RWPE2 (cell line): Measurements from ENCODE around the gene SRC.

Source experiments
- ATAC-seq: fragments of 200-7000 bp; cut with Tn5 transposase; 3 replicates; pipeline ENCODE4 v1.9.1; 2021; ENCODE audit warnings: low read depth
- DNase-seq: peaks from one replicate; pipeline ENCODE4 v3.0.0-alpha.2; 2020; ENCODE audit warnings: low spot score
- H3K27ac ChIP-seq: fragments of 450-650 bp; 2 replicates; pipeline ENCODE4 v1.5.1; 2017; ENCODE audit warnings: mild to moderate bottlenecking; ENCODE audit not compliant: poor library complexity, severe bottlenecking
- H3K27me3 ChIP-seq: fragments of 250-450 bp; sonication (Bioruptor Pico); 2 replicates; pipeline ENCODE4 v1.5.1; 2021; ENCODE audit warnings: mild to moderate bottlenecking, moderate library complexity; ENCODE audit not compliant: insufficient read depth, poor library complexity, severe bottlenecking
- H3K36me3 ChIP-seq: fragments of 250-450 bp; sonication (Bioruptor Pico); 2 replicates; pipeline ENCODE4 v1.5.1; 2020; ENCODE audit warnings: low read depth, mild to moderate bottlenecking, moderate library complexity
- H3K4me1 ChIP-seq: fragments of 250-450 bp; sonication (Bioruptor Pico); 2 replicates; pipeline ENCODE4 v1.5.1; 2021; ENCODE audit warnings: mild to moderate bottlenecking, moderate library complexity; ENCODE audit not compliant: insufficient read depth, poor library complexity, severe bottlenecking
- H3K4me3 ChIP-seq: fragments of 250-450 bp; sonication (Bioruptor Pico); 2 replicates; pipeline ENCODE4 v1.5.1; 2021; ENCODE audit warnings: mild to moderate bottlenecking, moderate library complexity; ENCODE audit not compliant: severe bottlenecking
- H3K9me3 ChIP-seq: fragments of 250-450 bp; sonication (Bioruptor Pico); 2 replicates; pipeline ENCODE4 v1.5.1; 2021; ENCODE audit warnings: mild to moderate bottlenecking, moderate library complexity; ENCODE audit not compliant: severe bottlenecking
- CTCF ChIP-seq: fragments of 450-650 bp; IDR thresholded peaks from one replicate; pipeline ENCODE4 v1.5.1; 2017; ENCODE audit warnings: mild to moderate bottlenecking, moderate library complexity; ENCODE audit not compliant: poor library complexity, severe bottlenecking

Gene SRC

GRCh38 chr20:37344506-37345338 lies 1.2 kb upstream of the SRC start:
- H3K36me3 ChIP-seq, result peaks cover 30% of the 10 kb centered on the region
- H3K27ac ChIP-seq, result peak overlapping the region; percentile 96
- no peak for TF ChIP-seq CTCF
- no peaks in the 10 kb centered on the region for H3K9me3 ChIP-seq
- ATAC-seq (peak; percentile 4; the same call in 1 of the 3 replicates), DNase-seq (peak; percentile 79)
- no peaks in the 10 kb centered on the region for H3K27me3 ChIP-seq
- H3K4me3 ChIP-seq, result peak overlapping the region; percentile 62
- H3K4me1 ChIP-seq, result peaks cover 31% of the 10 kb centered on the region

- no peak for DNase-seq
- TF ChIP-seq CTCF, result no peak
- no peaks in the 10 kb centered on the region for H3K9me3 ChIP-seq
- ATAC-seq, result no peak; the same call in 2 of the 3 replicates
- peak overlapping the region; percentile 96 for H3K27ac ChIP-seq
- no peaks in the 10 kb centered on the region for H3K27me3 ChIP-seq
- H3K4me1 ChIP-seq, result peaks cover 35% of the 10 kb centered on the region
- H3K36me3 ChIP-seq, result peaks cover 45% of the 10 kb centered on the region
- peak overlapping the region; percentile 62 for H3K4me3 ChIP-seq
Observed at GRCh38 chr20:37346236-37346534, 245 bp downstream of the SRC start.

GRCh38 chr20:37346535-37347346 lies 801 bp downstream of the SRC start:
- ATAC-seq (peak; percentile 4; the same call in 1 of the 3 replicates), DNase-seq (peak; percentile 84)
- H3K27ac ChIP-seq, result peak overlapping the region; percentile 96
- no peaks in the 10 kb centered on the region for H3K9me3 ChIP-seq
- H3K36me3 ChIP-seq, result peaks cover 50% of the 10 kb centered on the region
- H3K27me3 ChIP-seq, result no peaks in the 10 kb centered on the region
- H3K4me1 ChIP-seq, result peaks cover 35% of the 10 kb centered on the region
- peak overlapping the region; percentile 62 for H3K4me3 ChIP-seq
- TF ChIP-seq CTCF, result no peak

GRCh38 chr20:37347347-37347823 lies 1.4 kb downstream of the SRC start:
- H3K4me3 ChIP-seq, result peak overlapping the region; percentile 62
- no peaks in the 10 kb centered on the region for H3K27me3 ChIP-seq
- no peaks in the 10 kb centered on the region for H3K9me3 ChIP-seq
- peak overlapping the region; percentile 96 for H3K27ac ChIP-seq
- peak; percentile 42 for DNase-seq
- peaks cover 55% of the 10 kb centered on the region for H3K36me3 ChIP-seq
- peaks cover 35% of the 10 kb centered on the region for H3K4me1 ChIP-seq
- no peak for ATAC-seq
- no peak for TF ChIP-seq CTCF
